Activated T-cell treated with anti-CD3 and anti-CD28 coated beads for 24 hours (primary cell): ENCODE data around the gene CDX2.

ENCODE experiments used
- DNase-seq: peaks from one replicate; pipeline ENCODE4 v3.0.0-alpha.2; 2020; ENCODE audit warnings: low read depth

CDX2 gene

DNA sequence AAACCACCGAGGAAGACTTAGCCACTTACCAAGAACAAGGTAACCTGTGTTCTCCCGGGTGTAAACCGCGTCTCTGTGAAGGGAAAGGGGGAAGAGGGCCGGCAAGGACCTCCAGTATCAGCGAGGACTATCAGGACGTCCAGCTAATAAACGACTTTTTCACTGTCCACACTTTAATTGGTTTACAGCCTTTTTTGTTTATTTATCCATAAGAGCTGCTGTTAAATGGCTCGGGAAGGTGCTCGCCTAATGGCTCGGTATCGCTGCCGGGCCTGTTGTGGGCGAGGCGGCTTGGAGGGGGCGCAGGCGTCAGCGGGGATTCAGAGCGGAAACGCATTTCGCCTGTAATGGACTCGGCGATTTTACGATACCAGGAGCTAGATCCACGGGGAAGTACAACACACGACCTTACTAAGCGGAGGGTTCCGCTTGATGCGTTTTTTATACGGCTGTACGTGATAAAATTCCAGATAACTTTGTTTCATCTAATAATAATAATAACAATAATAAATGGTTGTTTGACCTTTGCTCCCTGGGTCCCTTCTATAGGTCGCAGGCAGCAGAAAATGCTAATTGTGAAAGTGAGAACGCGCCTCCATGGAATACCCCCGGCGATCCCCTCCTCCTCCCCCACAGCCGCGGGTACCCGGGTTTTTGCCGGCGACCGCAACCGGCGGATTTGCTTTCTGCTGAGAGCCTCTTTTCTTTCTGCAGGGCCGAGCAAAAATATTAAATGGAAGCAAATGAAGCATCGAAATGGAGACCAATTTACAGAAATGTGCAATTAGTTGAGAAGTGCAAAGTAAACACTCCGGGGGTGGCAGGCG lies 51.8 kb downstream of the CDX2 start:
- no peak for DNase-seq

- DNase-seq: no peak
Observed at GRCh38 chr13:27915301-27916207, 53.6 kb downstream of the CDX2 start.

DNA sequence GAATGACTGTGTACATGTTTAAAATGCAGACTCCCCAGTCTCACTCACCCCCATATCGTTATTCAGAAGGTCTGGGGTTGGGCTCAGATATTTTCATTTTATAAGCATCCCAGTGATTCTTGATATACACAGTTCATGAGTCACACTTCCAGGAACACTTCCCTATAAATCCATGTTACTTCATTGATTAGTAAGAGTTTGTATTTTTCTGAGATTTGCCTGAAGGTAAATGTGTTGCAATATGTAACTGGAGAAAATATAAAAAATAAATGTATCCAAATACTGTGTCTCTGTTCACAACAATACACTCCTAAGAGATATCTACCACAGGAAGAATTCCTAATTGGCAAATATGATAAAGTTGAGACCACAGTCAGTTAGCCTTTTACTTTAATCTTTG lies 56.0 kb downstream of the CDX2 start:
- DNase-seq: no peak

GRCh38 chr13:27911521-27911920 lies 57.6 kb downstream of the CDX2 start:
- no peak for DNase-seq
